ENCODE data around the gene RGS16.

DNA sequence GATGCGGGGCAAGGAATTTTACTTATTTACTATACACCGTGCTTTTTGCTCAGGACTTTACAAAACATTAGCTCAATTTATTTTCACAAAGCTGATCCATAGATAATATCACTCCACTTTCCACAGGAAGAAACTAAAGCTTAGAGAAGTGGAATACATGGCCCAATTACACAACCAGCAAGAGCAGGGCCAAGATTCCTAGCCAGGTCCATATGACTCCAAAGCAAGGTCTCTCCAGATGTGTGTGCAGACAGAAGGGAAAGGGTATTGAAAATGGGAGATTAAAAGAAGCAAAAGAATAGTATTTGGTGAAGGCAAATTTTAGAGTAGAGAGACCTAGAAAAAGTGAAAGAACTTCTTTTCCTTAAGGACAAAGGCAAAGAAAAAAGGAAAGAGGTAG lies 49.8 kb upstream of the RGS16 start:
- TF ChIP-seq, protein P1, sequence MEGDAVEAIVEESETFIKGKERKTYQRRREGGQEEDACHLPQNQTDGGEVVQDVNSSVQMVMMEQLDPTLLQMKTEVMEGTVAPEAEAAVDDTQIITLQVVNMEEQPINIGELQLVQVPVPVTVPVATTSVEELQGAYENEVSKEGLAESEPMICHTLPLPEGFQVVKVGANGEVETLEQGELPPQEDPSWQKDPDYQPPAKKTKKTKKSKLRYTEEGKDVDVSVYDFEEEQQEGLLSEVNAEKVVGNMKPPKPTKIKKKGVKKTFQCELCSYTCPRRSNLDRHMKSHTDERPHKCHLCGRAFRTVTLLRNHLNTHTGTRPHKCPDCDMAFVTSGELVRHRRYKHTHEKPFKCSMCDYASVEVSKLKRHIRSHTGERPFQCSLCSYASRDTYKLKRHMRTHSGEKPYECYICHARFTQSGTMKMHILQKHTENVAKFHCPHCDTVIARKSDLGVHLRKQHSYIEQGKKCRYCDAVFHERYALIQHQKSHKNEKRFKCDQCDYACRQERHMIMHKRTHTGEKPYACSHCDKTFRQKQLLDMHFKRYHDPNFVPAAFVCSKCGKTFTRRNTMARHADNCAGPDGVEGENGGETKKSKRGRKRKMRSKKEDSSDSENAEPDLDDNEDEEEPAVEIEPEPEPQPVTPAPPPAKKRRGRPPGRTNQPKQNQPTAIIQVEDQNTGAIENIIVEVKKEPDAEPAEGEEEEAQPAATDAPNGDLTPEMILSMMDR (IDR thresholded peaks at IDR 0.05) = no peak
- no peak for TF ChIP-seq POLR2A (IDR thresholded peaks at IDR 0.05)
